Activated CD4-positive, alpha-beta T cell treated with anti-CD3 and anti-CD28 coated beads for 24 hours (primary cell): ENCODE data around the gene SLC47A1.
"Not testable (repeated sequence)": the region's sequence is repeated elsewhere in the genome, so short reads cannot be mapped to it uniquely, and the experiment has no call there.

Source experiments
- DNase-seq, 2 donors: peaks; one replicate each; pipeline ENCODE4 v3.0.0-alpha.2; 2020; ENCODE audit warnings: low read depth in 2 of 2

The SLC47A1 gene, protein sequence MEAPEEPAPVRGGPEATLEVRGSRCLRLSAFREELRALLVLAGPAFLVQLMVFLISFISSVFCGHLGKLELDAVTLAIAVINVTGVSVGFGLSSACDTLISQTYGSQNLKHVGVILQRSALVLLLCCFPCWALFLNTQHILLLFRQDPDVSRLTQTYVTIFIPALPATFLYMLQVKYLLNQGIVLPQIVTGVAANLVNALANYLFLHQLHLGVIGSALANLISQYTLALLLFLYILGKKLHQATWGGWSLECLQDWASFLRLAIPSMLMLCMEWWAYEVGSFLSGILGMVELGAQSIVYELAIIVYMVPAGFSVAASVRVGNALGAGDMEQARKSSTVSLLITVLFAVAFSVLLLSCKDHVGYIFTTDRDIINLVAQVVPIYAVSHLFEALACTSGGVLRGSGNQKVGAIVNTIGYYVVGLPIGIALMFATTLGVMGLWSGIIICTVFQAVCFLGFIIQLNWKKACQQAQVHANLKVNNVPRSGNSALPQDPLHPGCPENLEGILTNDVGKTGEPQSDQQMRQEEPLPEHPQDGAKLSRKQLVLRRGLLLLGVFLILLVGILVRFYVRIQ

DNA sequence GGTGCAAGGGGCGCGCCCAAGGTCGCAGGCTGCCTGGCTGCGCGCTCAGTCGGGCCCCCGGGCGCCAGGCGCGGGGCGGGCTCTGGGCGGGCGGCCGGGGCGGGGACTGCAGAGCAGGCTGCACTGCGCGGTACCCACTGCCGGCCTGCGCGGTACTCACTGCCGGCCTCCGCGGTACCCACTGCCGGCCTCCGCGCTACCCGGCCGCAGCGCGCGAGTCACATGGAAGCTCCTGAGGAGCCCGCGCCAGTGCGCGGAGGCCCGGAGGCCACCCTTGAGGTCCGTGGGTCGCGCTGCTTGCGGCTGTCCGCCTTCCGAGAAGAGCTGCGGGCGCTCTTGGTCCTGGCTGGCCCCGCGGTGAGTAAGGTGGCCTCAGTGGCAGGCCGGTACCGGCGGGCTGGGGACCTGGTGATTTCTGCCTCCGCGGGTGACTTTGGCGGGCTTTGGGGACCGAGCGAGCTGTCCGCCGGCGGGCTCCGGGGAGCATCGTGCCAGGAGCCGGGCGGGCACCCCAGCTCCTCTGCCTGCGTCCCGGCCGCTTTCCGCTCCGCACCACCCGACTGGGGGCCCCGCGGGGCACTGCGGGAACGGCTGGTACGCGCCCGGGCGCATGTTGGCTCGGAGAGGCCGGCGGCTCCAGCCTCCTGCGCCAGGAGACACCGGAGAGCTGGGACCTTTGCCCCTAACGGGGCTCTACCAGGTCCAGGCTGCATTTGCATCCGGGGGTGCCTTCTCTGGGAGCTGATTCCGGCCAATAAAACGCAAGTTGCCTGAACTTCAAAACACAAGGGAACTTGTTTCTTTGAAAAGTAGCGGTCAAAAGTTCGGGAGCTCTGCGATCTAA lies at the start of gene SLC47A1:
Gene SLC47A1 (plus strand): TSS at position 137 of the 844 bp plus-strand sequence. CDS start 86 bp downstream, at position 223.
- DNase-seq: peak in 1 of 2 donors; percentile 23

DNA sequence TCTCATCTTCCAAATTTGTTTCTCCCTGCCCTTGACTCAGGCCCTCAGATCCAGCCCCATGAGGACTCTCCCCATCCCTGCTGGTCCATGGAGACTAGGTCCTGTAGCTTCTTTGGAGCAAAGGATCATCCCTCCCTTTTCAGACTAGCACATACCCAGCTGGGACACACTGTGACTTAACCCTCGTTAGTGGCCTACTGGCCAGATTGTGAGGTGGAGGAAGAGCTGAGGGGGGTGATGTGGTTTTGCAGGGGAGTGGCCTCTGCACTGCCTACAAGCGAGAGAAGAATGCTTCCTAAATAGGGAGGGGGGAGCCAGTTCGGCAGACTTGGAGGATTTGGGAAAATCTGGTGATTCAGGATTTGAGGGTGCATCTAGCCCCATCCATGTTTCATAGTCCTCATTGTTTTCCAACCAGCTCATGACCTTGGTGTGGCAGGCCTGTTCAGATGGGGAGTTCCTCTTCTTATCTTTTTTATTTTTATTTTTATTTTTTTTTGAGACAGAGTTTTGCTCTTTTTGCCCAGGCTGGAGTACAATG lies 47.8 kb upstream of the SLC47A1 start:
- no peak for DNase-seq

DNA sequence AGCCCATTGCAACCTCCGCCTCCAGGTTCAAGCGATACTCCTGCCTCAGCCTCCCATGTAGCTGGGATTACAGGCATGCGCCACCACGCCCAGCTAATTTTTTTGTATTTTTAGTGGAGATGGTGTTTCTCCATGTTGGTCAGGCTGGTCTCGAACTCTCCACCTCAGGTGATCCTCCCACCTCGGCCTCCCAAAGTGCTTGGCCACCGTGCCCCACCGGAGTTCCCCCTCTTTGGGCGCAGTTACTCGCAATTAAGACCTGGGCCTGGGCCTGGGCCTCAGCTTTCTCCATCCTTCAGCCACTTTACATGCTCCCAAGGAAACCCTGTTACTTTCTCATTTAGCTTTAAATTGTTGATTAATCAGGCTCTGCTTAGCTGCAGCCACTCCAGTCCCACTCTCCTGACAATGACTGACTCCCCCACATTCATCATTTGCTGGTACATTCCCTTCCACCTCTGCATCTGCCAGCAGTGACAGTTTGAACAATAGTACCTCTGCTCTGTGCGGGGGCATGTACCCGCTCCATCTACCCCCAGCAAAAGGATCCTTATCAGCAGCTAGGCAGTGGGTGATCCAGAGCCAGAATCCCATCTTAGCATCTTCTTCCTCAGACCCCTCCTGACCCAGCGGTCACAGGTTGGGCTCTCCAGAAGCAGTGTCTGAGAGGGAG lies 47.2 kb upstream of the SLC47A1 start:
- DNase-seq: no peak

DNA sequence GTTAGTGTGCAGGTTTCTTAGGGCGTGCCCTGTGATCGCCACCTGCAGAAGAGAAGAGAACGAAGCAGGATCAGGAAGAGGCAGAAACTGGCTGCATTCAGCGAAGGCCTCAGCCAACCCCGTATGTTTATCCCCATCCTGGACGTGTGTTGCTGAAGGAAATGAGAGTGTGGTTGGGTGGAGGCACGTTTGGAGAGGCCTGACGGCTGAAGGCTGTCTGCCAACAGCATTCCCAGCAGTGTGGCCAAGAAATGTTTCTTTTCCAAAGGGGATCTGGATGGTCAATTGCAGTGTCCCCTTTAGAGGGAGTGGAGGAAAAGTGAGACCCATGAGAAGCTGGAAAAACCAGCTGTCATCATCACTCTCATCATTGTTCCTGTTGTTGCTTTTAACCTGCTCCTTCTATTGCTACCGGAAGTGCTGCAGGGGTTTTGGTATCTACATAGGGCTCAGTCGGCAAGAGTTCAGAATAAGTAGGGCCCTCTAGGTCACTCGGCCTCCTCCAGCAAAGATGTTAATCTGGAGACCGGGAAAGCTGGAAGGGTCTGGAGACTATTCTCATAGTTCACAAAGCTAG lies 46.5 kb upstream of the SLC47A1 start:
- no peak for DNase-seq

DNA sequence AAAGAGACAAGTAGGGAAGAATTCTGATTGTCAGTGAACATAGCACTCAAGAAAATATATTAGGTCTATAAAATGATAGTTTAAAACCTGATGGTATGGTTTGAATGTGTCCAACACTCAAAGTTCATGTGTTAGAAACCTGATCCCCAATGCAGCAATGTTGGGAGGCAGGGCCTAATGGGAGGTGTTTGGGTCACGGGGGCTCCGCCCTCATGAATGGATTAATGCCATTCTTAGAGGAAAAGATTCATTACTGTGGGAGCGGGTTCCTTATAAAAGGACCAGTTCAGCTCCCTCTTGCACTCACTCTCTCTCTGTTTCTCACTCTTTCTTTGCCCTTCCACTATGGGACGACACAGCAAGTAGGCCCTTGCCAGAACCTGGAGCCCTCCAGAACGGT lies 41.5 kb upstream of the SLC47A1 start:
- DNase-seq: no peak

DNA sequence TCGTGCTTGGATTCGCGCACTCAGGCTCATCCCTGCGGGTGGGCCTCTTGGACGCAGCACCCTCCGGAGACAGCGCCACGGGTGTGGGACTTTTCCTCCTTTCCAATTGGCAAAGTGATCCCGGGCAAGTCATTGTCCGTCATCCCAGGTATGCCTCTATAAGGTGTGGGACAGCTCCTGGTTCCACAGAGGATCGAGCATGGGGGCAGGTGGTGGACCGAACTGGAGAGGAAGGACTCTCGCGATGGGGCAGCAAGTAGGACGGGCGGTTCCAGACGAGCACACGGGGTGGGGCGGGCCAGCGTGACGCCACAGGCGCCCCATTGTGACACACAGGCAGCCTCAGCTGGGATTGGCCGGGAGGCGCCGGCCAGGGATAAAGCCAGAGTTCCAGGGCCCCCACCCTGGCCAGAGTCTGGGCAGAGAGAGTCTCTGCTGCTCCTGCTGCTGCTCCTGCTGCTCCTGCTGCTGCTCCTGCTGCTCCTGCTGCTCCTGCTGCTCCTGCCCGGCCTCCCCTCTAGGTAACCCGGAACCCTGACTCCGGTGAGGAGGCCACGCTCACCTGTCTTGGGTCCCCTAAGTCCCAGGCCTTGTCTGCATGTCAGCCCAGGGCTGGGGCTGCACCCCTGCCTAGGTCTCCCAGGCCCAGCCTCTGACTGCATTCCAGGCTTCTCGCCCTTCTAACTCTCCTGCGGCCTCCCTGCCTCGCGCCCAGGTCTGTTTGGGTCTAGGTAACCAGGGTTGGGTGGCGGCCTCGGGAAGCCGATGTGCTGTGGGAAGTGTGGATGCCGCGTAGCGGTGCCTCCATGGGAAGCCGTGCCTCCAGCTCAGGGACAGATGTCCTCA lies 38.5 kb upstream of the SLC47A1 start:
- no peak for DNase-seq

DNA sequence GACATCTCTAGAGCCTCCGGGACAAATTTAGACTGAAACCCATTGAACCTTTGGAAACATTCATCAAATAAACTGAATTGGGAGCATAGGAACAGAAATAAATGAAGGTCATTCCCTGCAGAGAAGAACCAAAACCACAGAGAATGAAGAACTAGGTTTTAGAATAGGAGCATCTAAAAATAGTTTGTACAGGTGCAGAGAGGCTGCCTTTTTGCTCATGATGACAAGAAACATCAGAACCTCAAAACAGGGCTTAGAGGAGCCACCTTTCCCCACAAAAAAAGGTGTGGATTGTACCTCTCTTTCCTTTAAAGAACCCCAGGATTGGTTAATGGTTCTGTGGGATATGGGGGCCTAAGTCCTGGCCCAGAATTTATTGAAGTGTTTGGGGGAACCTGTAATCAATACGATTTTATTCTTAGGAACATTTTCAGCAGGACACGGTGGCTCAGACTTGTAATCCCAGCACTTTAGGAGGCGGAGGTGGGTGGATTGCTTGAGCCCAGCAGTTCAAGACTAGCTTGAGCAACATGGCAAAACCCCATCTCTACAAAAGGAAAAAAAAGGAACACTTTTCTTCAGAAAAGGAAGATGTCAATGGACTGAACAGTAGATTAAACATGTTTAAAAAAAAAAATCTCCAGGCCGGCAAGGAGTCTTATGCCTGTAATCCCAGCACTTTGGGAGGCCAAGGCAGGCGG lies 37.7 kb upstream of the SLC47A1 start:
- DNase-seq: no peak

DNA sequence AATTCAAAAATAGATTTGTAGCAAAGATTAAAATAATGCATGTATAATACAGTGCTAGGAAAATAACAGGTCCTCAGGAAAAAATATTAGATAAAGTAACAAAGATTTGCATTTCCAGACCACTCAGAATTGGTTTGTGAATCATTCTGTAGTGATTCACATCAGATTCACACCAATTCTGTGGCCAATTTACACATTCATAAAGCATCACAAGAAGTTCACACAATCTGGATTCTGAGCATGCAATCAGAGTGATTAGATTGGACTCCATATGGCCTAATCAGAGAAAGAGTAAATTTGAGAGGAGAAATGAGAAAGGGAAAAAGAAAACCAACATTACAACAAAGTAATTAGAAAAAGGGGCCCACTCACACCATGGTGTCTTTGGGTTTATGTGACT lies 36.0 kb upstream of the SLC47A1 start:
- no peak for DNase-seq

DNA sequence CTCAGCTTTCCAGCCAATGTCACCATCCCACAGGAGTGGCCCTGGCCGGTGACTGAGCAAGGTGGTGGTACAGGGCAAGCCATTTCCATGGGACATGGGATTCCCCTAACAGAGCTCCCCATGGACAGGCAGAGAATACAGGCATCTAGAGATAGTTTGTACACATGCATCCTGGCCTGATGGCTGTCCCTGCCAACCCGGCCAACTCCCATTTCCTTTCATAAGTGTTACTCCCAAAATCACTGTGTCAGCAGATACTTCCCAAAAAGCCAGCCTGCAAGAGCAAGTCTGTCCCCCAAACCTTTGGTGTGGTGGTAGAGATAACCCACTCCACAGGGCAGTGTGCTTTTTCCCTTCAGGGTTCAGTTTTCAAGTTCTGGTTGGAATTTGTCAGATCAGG lies 32.4 kb upstream of the SLC47A1 start:
- DNase-seq: no peak

DNA sequence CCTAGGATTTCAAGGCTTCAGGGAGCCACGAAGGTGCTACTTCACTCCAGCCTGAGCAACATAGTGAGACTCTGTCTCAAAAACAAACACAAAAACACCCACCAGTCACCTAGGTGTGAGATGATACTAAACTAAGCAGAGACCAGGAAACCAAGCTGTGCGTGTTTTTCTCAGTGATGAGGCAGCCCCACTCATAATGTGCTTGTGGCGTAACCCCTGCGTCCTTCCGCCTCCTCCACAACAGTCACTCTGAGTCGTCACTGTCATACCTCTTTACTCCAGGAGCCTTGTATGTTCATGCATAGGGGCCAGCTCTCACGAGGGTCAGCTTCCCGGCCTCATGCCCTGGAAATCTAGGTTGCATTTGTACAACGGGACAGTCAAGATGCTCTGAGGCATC lies 31.1 kb upstream of the SLC47A1 start:
- no peak for DNase-seq

DNA sequence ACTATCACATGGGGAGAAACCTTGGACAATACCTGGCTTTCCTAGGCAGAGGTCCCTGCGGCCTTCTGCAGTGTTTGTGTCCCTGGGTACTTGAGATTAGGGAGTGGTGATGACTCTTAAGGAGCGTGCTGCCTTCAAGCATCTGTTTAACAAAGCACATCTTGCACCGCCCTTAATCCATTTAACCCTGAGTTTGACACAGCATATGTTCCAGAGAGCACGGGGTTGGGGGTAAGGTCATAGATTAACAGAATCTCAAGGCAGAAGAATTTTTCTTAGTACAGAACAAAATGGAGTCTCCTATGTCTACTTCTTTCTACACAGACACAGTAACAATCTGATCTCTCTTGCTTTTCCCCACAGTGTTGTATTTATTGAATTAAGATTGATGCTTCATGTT lies 28.1 kb upstream of the SLC47A1 start:
- DNase-seq: not testable (repeated sequence)

DNA sequence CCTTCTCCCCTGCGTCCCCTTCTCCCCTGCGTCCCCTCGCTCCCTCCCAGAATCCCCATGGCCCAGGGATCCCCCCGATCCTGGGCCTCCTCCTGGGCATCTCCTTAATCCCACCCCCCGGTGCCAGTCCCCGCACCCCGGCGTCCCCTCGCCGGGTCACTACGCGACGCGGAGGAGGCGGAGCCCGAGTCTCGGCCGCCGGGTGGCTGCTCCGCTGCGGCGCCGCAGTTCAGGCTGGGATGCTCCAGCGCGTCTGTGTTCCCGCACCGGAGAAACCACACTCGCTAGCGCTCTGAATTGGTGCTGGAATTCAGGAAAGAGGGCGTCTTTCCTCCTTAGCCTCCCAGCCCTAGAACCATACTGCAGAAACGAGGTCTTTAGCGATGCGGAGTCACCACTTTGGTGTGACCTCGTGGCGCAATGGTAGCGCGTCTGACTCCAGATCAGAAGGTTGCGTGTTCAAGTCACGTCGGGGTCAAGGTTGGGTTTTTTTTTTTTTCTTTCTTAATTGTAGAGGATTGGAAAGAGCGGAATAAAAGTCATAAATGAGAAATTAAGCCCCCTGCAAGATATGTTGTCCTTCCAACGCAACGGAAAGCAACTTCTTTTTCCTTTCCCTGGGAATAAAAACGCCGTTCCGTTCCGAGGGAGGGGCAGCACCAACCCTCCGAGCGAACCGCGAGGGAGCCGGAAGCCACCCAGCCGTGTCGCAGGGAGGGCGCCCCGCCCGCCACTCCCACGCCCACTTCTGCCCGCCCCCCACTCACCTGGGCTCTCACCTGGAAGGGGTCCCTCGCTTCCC lies 25.7 kb upstream of the SLC47A1 start:
- DNase-seq: peak; percentile 63 to 77

DNA sequence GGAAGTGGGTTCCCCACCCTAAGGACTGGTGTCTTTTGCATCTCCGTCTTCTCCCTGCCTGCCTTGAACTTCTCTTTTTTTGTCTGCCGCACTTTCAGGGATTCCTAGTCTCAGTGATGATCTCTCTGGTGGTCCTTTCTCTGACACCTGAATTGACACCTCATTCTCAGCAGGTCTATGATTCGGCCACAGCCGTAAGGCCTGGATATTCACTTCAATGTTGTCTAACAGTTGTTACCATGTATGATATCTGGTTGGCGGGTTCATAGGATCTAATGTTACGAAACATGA lies 25.1 kb upstream of the SLC47A1 start:
- DNase-seq: no peak

DNA sequence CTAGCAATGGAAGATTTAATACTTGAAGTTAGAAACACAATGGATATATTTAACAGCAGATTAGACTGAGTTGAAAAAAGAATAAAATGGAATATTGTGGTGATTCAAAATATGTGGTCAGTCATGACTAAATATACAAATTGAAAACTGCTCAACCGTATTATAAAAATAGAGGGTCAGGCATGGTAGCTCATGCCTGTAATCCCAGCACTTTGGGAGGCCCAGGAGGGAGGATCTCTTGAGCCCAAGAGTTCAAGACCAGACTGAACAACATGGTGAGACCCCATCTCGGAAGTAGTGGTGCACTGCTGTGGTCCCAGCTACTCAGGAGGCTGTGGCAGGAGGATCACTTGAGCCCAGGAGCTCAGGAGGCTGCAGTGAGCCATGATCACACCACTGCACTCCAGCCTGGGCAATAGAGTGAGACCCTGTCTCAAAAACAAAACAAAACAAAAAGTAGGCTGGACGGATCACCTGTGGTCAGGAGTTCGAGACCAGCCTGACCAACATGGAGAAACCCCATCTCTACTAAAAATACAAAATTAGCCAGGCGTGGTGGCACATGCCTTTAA lies 24.3 kb upstream of the SLC47A1 start:
- DNase-seq: not testable (repeated sequence)

DNA sequence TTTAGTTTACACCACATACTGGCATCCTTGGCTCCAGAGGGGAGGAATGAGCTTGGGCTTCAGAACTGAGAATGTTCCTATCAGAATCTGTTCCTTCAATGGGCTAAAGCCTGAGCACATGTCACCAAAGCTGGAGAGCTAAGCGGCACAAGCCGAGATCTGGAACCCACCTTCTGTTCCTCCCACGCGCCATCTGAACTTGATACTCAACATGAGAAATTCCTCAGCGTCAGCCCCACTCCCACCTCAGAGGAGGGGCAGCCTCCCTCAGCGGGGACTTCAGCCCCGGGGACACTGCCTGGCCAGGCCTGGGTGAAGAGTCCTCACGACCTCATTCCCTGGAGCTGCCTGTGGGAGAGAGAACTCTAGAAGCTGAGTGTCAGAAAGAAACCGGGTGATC lies 22.8 kb upstream of the SLC47A1 start:
- no peak for DNase-seq

DNA sequence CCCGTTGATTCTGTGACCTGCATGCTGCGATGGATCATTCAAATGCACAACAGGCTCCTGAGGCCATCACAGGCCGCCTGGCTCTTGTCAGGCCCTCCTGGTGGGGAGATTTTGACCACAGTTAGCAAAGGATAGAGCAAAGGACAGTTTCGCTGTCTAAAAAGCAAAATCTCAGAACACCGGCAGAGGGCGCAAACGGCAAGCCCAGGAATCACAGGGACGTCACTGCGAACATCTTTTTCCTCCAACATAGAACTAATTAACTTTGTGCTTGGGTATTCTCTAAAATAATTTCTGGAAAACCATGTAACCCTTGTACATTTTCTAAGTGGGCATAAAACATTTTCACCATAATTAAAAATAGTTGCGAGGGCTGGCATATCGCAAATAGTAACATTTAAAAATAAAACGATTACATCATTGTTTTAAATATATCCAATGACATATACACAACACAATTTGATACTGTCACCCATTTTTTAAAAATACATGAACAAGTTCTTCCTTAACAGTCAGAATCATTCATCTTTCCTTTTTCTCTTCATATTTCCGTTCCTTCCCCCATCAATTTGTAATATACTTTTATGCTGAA lies 19.7 kb upstream of the SLC47A1 start:
- DNase-seq: peak; percentile 48 to 55

DNA sequence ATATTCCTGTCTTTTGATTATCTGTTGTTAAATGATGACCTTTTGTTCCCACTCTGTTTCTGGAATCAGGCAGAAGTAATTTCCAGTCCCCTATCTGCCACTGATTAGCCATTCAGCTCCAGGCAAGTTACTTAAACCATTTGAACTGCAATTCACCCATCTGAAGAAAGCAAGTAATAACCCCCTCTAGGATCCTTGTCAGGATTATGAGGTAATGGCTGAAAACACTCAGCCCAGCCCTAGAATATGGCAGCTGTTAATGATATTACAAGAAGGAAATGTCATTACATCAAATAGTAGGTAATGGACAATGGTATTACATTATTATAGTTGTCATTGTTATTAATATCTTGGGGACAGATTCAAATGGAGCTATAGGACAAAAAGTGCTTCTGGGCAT lies 16.0 kb upstream of the SLC47A1 start:
- DNase-seq: no peak
